ENCODE results near the gene ISM1. TPM values are rescaled to one million over a fixed set of nuclear protein-coding genes. Genes with fewer than 3 reads are reported as not detected.

ISM1 gene
- total and polyA plus RNA-seq, 2 of the 13 experiments (the other 11 are each of a cell fraction or from before 2014, with no cell fraction given) = 0.40 to 1.4 TPM

DNA sequence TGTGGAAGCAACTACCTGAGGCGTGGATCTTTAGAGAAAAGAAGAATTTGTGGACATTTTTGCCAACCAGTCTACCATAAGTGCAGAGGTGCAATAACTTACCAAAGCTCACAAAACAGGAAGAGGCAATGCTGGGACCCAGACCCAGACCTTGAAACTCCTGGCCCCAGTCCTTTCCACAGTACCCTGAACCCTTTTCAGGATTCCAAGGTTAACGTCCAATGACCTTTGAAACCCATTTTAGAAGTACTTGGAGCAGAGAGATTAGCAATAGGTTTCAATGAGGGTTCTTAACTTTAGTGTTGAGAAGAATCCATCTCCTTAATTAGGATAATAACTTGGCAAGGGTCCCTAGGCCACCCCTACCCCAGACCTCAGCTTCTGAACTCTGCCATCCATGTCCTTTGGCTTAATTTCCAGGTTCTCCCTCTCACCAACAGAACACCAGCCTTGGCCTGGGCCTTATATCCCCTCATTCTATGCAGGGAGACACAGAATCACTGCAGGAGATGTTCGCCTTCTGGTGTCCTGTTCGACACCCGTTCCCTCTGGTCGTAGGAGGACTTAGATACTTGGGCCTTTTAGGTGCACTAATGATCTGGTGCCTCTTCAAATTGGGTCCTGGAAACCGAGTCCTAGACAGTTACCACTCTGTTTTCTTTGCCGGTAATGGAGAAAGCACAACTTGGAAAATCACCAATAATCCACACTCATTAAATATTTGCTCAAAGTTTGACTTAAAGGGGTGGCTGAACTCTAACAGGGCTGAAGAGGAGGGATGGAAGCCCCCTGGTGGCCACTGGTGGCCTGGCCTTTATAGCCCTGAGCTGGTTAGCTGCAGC is 40.6 kb downstream of the ISM1 start (continued):
- no peak for TF ChIP-seq ZBTB7A (CRISPR knock-in tag; IDR thresholded peaks at IDR 0.05)
- peak; percentile 59; the same call in 1 of the 2 replicates for TF ChIP-seq ZNF510 (CRISPR knock-in tag; IDR thresholded peaks at IDR 0.05; ENCODE audit: low read depth)
- TF ChIP-seq HNF4A (CRISPR knock-in tag; IDR thresholded peaks at IDR 0.05) = peak; percentile 72
- TF ChIP-seq ASH2L (IDR thresholded peaks at IDR 0.05; ENCODE audit: insufficient read length, low read depth, low read length) = no peak
- no peak for TF ChIP-seq ZNF816 (CRISPR knock-in tag; IDR thresholded peaks at IDR 0.05; ENCODE audit: borderline replicate concordance)
- TF ChIP-seq, protein P1, sequence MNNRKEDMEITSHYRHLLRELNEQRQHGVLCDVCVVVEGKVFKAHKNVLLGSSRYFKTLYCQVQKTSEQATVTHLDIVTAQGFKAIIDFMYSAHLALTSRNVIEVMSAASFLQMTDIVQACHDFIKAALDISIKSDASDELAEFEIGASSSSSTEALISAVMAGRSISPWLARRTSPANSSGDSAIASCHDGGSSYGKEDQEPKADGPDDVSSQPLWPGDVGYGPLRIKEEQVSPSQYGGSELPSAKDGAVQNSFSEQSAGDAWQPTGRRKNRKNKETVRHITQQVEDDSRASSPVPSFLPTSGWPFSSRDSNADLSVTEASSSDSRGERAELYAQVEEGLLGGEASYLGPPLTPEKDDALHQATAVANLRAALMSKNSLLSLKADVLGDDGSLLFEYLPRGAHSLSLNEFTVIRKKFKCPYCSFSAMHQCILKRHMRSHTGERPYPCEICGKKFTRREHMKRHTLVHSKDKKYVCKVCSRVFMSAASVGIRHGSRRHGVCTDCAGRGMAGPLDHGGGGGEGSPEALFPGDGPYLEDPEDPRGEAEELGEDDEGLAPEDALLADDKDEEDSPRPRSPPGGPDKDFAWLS (CRISPR knock-in tag; IDR thresholded peaks at IDR 0.05; ENCODE audit: borderline replicate concordance) = peak; percentile 85; the same call in 1 of the 2 replicates
- TF ChIP-seq, protein P2, sequence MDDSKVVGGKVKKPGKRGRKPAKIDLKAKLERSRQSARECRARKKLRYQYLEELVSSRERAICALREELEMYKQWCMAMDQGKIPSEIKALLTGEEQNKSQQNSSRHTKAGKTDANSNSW (CRISPR knock-in tag; IDR thresholded peaks at IDR 0.05; ENCODE audit: borderline replicate concordance) = no peak
- no peak for TF ChIP-seq KDM6A (CRISPR knock-in tag; IDR thresholded peaks at IDR 0.05; ENCODE audit: low read depth)
- no peak for TF ChIP-seq RFXANK (CRISPR knock-in tag; IDR thresholded peaks at IDR 0.05)
- 0 out of 2 replicates have a peak, but pooled peaks have one; percentile 34 for TF ChIP-seq YEATS2 (CRISPR knock-in tag; IDR thresholded peaks at IDR 0.05; ENCODE audit: borderline replicate concordance)
- TF ChIP-seq, protein P3, sequence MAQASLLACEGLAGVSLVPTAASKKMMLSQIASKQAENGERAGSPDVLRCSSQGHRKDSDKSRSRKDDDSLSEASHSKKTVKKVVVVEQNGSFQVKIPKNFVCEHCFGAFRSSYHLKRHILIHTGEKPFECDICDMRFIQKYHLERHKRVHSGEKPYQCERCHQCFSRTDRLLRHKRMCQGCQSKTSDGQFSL (CRISPR knock-in tag; IDR thresholded peaks at IDR 0.05) = no peak
- peak; percentile 92 for TF ChIP-seq STAG1 (CRISPR knock-in tag; IDR thresholded peaks at IDR 0.05)
- TF ChIP-seq EZH2 (conservative IDR thresholded peaks at IDR 0.05; ENCODE audit: low read depth, low read length) = no peak
- peak; percentile 81 for TF ChIP-seq ZNF781 (CRISPR knock-in tag; IDR thresholded peaks at IDR 0.05; ENCODE audit: borderline replicate concordance, not compliant biosample characterization)
- peak; percentile 58 for TF ChIP-seq HNF4G (IDR thresholded peaks at IDR 0.05; ENCODE audit: borderline replicate concordance, low read depth, low read length)
- no peak for TF ChIP-seq HNF4G (CRISPR knock-in tag; IDR thresholded peaks at IDR 0.05; ENCODE audit: borderline replicate concordance, low read depth)
- TF ChIP-seq SMAD1 (CRISPR knock-in tag; IDR thresholded peaks at IDR 0.05; ENCODE audit: borderline replicate concordance, low read depth) = no peak
- TF ChIP-seq ZSCAN12 (CRISPR knock-in tag; IDR thresholded peaks at IDR 0.05) = 0 out of 2 replicates have a peak, but pooled peaks have one; percentile 30
- TF ChIP-seq ZNF660 (CRISPR knock-in tag; IDR thresholded peaks at IDR 0.05; ENCODE audit: borderline replicate concordance, low read depth) = no peak
- TF ChIP-seq ZNF7 (CRISPR knock-in tag; IDR thresholded peaks at IDR 0.05) = no peak
- TF ChIP-seq GFI1 (CRISPR knock-in tag; IDR thresholded peaks at IDR 0.05; ENCODE audit: borderline replicate concordance) = no peak; the same call in 1 of the 2 replicates
- no peak for TF ChIP-seq SSRP1 (CRISPR knock-in tag; IDR thresholded peaks at IDR 0.05)
- no peak for TF ChIP-seq ZKSCAN8 (CRISPR knock-in tag; IDR thresholded peaks at IDR 0.05; ENCODE audit: borderline replicate concordance)
- TF ChIP-seq ARHGAP35 (CRISPR knock-in tag; IDR thresholded peaks at IDR 0.05; ENCODE audit: borderline replicate concordance) = no peak
- TF ChIP-seq CHD4 (IDR thresholded peaks at IDR 0.05; ENCODE audit: borderline replicate concordance, low read length) = peak; percentile 67; the same call in 1 of the 2 replicates
- TF ChIP-seq SMAD9 (CRISPR knock-in tag; IDR thresholded peaks at IDR 0.05) = no peak
- 0 out of 2 replicates have a peak, but pooled peaks have one; percentile 26 for TF ChIP-seq HDAC1 (CRISPR knock-in tag; IDR thresholded peaks at IDR 0.05)
- no peak for TF ChIP-seq ZFP41 (CRISPR knock-in tag; IDR thresholded peaks at IDR 0.05; ENCODE audit: borderline replicate concordance)

All from HepG2 (cell line).